Heart right ventricle (tissue), 16 donors: ENCODE data around the gene C16orf87. TPM values are rescaled to one million over a fixed set of nuclear protein-coding genes. Genes with fewer than 3 reads are reported as not detected.
A peak's percentile ranks its signal among the peaks of the same experiment; 100 is the strongest.

Experiments
- ATAC-seq, 8 donors: fragments of 200-7000 bp; cut with Tn5 transposase; one replicate each; pipeline ENCODE4 v1.9.1; 2020; ENCODE audit warnings: mild to moderate bottlenecking in 8 of 8, moderate library complexity in 8 of 8, moderate number of reproducible peaks in 1 of 8
- DNase-seq, 2 donors: peaks; one replicate each; pipeline ENCODE4 v3.0.0-alpha.2; 2020
- H3K27ac ChIP-seq, 10 donors: fragments of 200-600 bp; sonication (generic) in 2 of 10; one replicate each; pipeline versions ENCODE4 v1.5.0 to v1.8.0; 2020 to 2022; ENCODE audit warnings: mild to moderate bottlenecking in 3 of 10
- H3K27me3 ChIP-seq, 7 donors: fragments of 200-600 bp; one replicate each; pipeline ENCODE4 v1.8.0; 2021 to 2022; ENCODE audit warnings: mild to moderate bottlenecking in 2 of 7
- H3K36me3 ChIP-seq, 9 donors: fragments of 200-600 bp; sonication (generic) in 1 of 9; one replicate each; pipeline versions ENCODE4 v1.5.0 to v1.8.0; 2020 to 2022; ENCODE audit warnings: mild to moderate bottlenecking in 2 of 9
- H3K4me1 ChIP-seq, 9 donors: fragments of 200-600 bp; sonication (generic) in 1 of 9; one replicate each; pipeline versions ENCODE4 v1.5.0 to v1.8.0; 2020 to 2022; ENCODE audit warnings: mild to moderate bottlenecking in 4 of 9
- H3K4me3 ChIP-seq, 10 donors: fragments of 200-600 bp; sonication (generic) in 2 of 10; one replicate each; pipeline versions ENCODE4 v1.5.0 to v1.8.0; 2020 to 2022; ENCODE audit warnings: mild to moderate bottlenecking in 7 of 10, moderate library complexity in 2 of 10
- H3K9me3 ChIP-seq, 11 donors: fragments of 200-600 bp in 10 of 11; sonication (generic) in 2 of 11; one replicate each; pipeline versions ENCODE4 v1.5.0 to v1.8.0; 2013 to 2022; ENCODE audit warnings: mild to moderate bottlenecking in 2 of 11, control low read depth in 1 of 11, moderate library complexity in 1 of 11
- CTCF ChIP-seq, 9 donors: fragments of 200-600 bp; sonication (generic) in 2 of 9; IDR thresholded peaks; one replicate each; pipeline versions ENCODE4 v1.5.0 to v1.8.0; 2021 to 2022; ENCODE audit warnings: antibody characterized with exemption in 9 of 9, mild to moderate bottlenecking in 5 of 9, moderate library complexity in 1 of 9
- WGBS, 2 donors: extraction: QIAGEN DNeasy Blood & Tissue Kit; methylation state at CpG; one replicate each; pipeline ENCODE4 v1.1.7; 2013; ENCODE audit warnings: inconsistent platforms in 1 of 2; 5-methylcytosine and 5-hydroxymethylcytosine counted together
- intact Hi-C, 10 donors: fragments of 100-400 bp; cut with DNase I; formaldehyde crosslinking; loops; one replicate each; pipeline versions ENCODE4 v1.11.1 to v1.14.2; 2022
- polyA plus RNA-seq, 2 donors: library from polyadenylated mRNA; stranded (reverse); fragments of 200-250 nt; gene quantifications; one replicate each; pipeline ENCODE4 v1.2.3, GENCODE V29; 2013
- total RNA-seq, 10 donors: library from RNA; stranded (reverse); fragmentation: NEBNext Ultra II Directional in 3 of 10; extraction: Animal tissue kit (Norgen Biotek cat#: 25700) in 3 of 10; gene quantifications; one replicate each; pipeline versions ENCODE4 v1.2.1 to v1.2.4, GENCODE V29; 2021 to 2023
- donor health status: Arrhythmogenic right ventricular cardiomyopathy.
- donor health status: ischemic (EF 13 %, LVEDD 7.1; RV severe dilation, severe dysfunction).
- donor health status: healthy with polysubstance abuse.
- donor health status: DM: no; HTN: yes; CAD: no.
- donor health status: DM: no; HTN: no; CAD: no.
- donor health status: ischemic (EF 25% LVEDD 6.9; RV normal size, moderate dysfunction).
- donor health status: ischemic (EF 25% LVEDD 5.7; RV mildly dilated, moderate dysfunction).
- donor health status: healthy.
- donor health status: DM: yes; HTN: yes; CAD: no.
- donor health status: Ischemic cardiomyopathy.
- donor health status: ischemic (EF 35%, LVEDD 5.7; RV mildly dilated, moderate dysfunction).
- donor health status: nonischemic (EF 11% LVEDD 7.7; RV severe dilation, severe dysfunction).
- donor health status: DM: yes; HTN: yes; CAD: no.
- donor health status: PGD.
- donor health status: ischemic (EF 29% LVEDD 5.4; RV normal size, mild dysfunction).
- donor health status: nonischemic (EF 23%, LVEDD 6.1; RV moderate dilation, normal function).

Gene C16orf87
- total and polyA plus RNA-seq, 12 donors: 3.1 to 17.8 (median 12.0) TPM

DNA sequence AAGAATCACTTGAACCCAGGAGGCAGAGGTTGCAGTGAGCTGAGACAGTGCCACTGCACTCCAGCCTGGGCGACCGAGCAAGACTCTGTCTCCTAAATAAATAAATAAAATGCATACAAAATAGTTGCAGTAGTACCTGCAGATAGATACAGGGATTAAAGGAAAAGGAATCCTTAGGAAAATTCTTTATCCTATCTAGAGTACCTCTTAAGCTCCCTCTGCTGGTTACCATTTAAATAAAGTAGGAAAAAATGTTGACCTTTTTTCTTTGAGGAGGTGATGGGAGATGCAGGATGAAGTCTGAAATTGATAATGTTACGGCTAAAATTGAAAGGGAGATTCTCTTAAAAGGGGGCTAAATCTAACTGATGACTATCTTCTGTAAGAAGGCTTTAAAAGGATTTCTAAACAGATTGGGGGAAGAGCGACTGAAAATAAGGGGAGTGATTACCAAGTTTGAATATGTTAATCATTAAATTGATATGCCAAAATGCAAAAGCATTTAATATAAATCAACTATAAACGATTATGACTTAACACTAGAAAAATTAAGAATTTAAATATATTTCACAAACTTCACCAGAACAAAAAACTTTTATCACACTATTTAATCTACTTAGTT lies 29.4 kb downstream of the C16orf87 start:
- no peaks in the 10 kb centered on the region for H3K4me1 ChIP-seq
- intact Hi-C loops: loop anchor here (5.0 to 10.0 kb wide), 6 partner anchors 44 to 134 kb away; partner anchors contain the start of genes ORC6 (in 4 of the 10) and VPS35 (in 4 of the 10)
- DNase-seq: no peak
- peak in 3 of 8 donors; percentile 26 to 55 (median 53) for ATAC-seq
- H3K9me3 ChIP-seq: peaks cover 0 to 10% (median 0%) of the 10 kb centered on the region in 11 donors
- H3K27me3 ChIP-seq: no peaks in the 10 kb centered on the region
- peak in 8 of 9 donors; percentile 14 to 66 (median 51) for TF ChIP-seq CTCF (IDR thresholded peaks at IDR 0.05)
- no peak overlapping the region for H3K27ac ChIP-seq
- no peak overlapping the region for H3K4me3 ChIP-seq
- peaks cover 0 to 15% (median 0%) of the 10 kb centered on the region in 9 donors for H3K36me3 ChIP-seq
- 51 to 55% methylated on average over 5 of the region's 5 CpGs for WGBS, 2 donors

DNA sequence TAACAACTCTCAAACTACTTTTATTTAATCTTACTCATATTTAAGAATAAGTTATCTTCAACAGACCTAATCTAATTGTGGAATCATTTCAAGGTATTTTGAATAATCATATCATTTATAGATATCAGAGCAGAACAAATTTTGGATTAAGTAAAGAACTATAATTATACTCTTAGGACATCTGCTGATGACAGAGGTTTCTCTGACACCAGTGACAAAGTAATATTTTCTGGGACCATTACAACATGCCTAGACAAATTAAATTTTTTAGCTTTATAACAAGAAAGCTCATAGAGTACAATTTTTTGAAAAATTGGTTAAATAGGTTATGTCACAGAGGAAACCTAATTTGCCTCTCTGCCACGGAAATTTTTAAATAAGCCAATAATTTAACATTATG lies 30.5 kb downstream of the C16orf87 start:
- 92 to 93% methylated on average over 1 of the region's 1 CpG for WGBS, 2 donors
- intact Hi-C loops: loop anchor here (5.0 to 10.0 kb wide), 6 partner anchors 43 to 133 kb away; partner anchors contain the start of genes ORC6 (in 4 of the 10) and VPS35 (in 4 of the 10)

GRCh38 chr16:46797501-46797900 lies 33.5 kb downstream of the C16orf87 start:
- intact Hi-C loops: loop anchor here in 1 of 10 donors (10.0 kb wide), 1 partner anchor 103 kb away; no protein-coding TSS in a partner anchor
- Histone ChIP-seq H3K9me3 (peaks cover 0 to 45% (median 4%) of the 10 kb centered on the region in 11 donors), H3K4me3 (no peak overlapping the region), H3K27me3 (no peaks in the 10 kb centered on the region), H3K4me1 (no peaks in the 10 kb centered on the region), H3K36me3 (peaks cover 0 to 4% (median 0%) of the 10 kb centered on the region in 9 donors), H3K27ac (no peak overlapping the region)
- TF ChIP-seq CTCF (IDR thresholded peaks at IDR 0.05): no peak
- 98% methylated on average over 4 of the region's 4 CpGs for WGBS, 2 donors
- DNase-seq (no peak), ATAC-seq (no peak)

More for the DNA sequence above, 30.5 kb downstream of the C16orf87 start:
- DNase-seq: no peak
- Histone ChIP-seq H3K4me3 (no peak overlapping the region), H3K27me3 (no peaks in the 10 kb centered on the region), H3K4me1 (no peaks in the 10 kb centered on the region), H3K9me3 (peaks cover 0 to 20% (median 0%) of the 10 kb centered on the region in 11 donors), H3K36me3 (peaks cover 0 to 15% (median 0%) of the 10 kb centered on the region in 9 donors), H3K27ac (no peak overlapping the region)
- TF ChIP-seq CTCF (IDR thresholded peaks at IDR 0.05): no peak
- ATAC-seq: no peak

GRCh38 chr16:46796764-46797269 lies 34.2 kb downstream of the C16orf87 start:
- 97 to 98% methylated on average over 1 of the region's 1 CpG for WGBS, 2 donors
- H3K36me3 ChIP-seq: no peaks in the 10 kb centered on the region
- ATAC-seq (no peak), DNase-seq (no peak)
- peaks cover 0 to 45% (median 4%) of the 10 kb centered on the region in 11 donors for H3K9me3 ChIP-seq
- TF ChIP-seq CTCF (IDR thresholded peaks at IDR 0.05): no peak
- no peaks in the 10 kb centered on the region for H3K27me3 ChIP-seq
- no peaks in the 10 kb centered on the region for H3K4me1 ChIP-seq
- no peak overlapping the region for H3K27ac ChIP-seq
- no peak overlapping the region for H3K4me3 ChIP-seq
- intact Hi-C loops: loop anchor here in 1 of 10 donors (10.0 kb wide), 1 partner anchor 102 kb away; no protein-coding TSS in a partner anchor
